ENCODE data around the gene PCYT1A. TPM values are rescaled to one million over a fixed set of nuclear protein-coding genes. Genes with fewer than 3 reads are reported as not detected.

PCYT1A gene
- total RNA-seq, result 10 to 100 TPM; 42.5 to 67.4 TPM
- 10 to 100 TPM; 21.2 to 42.8 TPM for polyA plus RNA-seq
- long read RNA-seq, donor 1, transcript PCYT1A-206 (9 exons, 1,482 nt), result major isoform, 9 of 35 reads
- long read RNA-seq, donor 1, partial matches to known transcripts, result 23 of 35 reads
- long read RNA-seq, donor 1, other reads (novel, unspliced or antisense), result 0 of 35 reads
- long read RNA-seq, donor 2, partial matches to known transcripts, result 0 of 4 reads
- long read RNA-seq, donor 2, other reads (novel, unspliced or antisense), result 0 of 4 reads
- long read RNA-seq, donor 3, partial matches to known transcripts, result 0 of 3 reads
- long read RNA-seq, donor 3, other reads (novel, unspliced or antisense), result 0 of 3 reads
- long read RNA-seq, donor 4, partial matches to known transcripts, result 0 of 3 reads
- long read RNA-seq, donor 4, other reads (novel, unspliced or antisense), result 0 of 3 reads
- long read RNA-seq, donor 5, transcript PCYT1A-206 (9 exons, 1,482 nt), result major isoform, 6 of 10 reads
- long read RNA-seq, donor 5, partial matches to known transcripts, result 0 of 10 reads
- long read RNA-seq, donor 5, other reads (novel, unspliced or antisense), result 0 of 10 reads

DNA sequence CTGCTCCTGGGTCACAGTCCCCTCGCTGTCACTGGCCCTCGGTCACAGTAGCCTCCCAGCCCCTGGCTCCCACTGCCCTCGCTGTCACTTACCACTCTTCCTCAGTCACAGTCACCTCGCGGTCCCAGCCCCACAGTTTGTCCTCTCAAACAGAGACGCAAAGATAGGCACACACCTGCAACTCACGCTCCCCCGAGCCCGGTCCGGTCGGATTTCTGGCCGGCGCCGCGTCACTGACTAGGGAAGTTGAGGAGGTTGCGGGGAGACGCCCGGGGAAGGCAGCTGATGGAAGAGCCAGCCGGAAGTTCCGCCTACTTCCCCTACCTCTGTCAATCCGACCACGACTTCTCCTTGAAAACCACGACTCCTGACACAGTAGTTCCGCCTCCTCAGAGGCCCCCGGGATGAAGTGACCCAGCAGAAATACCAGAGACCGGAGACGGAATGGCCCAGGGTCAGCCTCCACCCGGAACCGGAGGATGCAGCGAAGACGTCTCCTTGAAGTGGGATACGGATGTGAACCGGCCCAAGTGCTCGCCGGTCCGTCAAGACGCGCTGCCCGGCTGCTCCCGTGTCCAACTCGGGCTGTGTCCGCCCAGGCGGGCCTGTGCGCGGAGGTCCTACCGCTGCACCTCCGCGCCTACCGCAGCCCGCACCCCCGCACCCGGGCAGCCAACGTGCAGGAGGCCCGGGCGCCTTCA, at the start of gene PCYT1A:
TSS of gene PCYT1A (minus strand) at position 287 of the 701 bp plus-strand sequence. CDS start 17,195 bp downstream, outside the sequence.
- Histone ChIP-seq H3K27me3 (ENCODE audit: control insufficient read depth in 3 of 3, insufficient read depth in 3 of 3, low read length in 2 of 3) (no peaks in the 10 kb centered on the region), H3K27ac (ENCODE audit: low read depth in 1 of 2, low read length in 1 of 2) (peak within 1 kb of the TSS; percentile 97 to 99), H3K4me1 (ENCODE audit: control insufficient read depth in 5 of 5, insufficient read depth in 5 of 5, low read length in 5 of 5) (peaks cover 0 to 22% (median 12%) of the 10 kb centered on the region in 5 donors), H3K36me3 (ENCODE audit: control insufficient read depth in 4 of 4, insufficient read depth in 4 of 4, low read length in 4 of 4) (peaks cover 0 to 5% (median 0%) of the 10 kb centered on the region in 4 donors), H3K9me3 (ENCODE audit: control insufficient read depth in 4 of 4, insufficient read depth in 3 of 4, low read length in 3 of 4) (no peaks in the 10 kb centered on the region), H3K4me3 (peak within 1 kb of the TSS; percentile 94), H3K9ac (ENCODE audit: insufficient read depth in 1 of 2, low read length in 2 of 2) (peak within 1 kb of the TSS; percentile 93 to 96)
- DNase-seq (peak; percentile 93 to 98 (median 95)), ATAC-seq (ENCODE audit: insufficient read depth, low FRiP score) (peak; percentile 97)
- TF ChIP-seq, protein P1, sequence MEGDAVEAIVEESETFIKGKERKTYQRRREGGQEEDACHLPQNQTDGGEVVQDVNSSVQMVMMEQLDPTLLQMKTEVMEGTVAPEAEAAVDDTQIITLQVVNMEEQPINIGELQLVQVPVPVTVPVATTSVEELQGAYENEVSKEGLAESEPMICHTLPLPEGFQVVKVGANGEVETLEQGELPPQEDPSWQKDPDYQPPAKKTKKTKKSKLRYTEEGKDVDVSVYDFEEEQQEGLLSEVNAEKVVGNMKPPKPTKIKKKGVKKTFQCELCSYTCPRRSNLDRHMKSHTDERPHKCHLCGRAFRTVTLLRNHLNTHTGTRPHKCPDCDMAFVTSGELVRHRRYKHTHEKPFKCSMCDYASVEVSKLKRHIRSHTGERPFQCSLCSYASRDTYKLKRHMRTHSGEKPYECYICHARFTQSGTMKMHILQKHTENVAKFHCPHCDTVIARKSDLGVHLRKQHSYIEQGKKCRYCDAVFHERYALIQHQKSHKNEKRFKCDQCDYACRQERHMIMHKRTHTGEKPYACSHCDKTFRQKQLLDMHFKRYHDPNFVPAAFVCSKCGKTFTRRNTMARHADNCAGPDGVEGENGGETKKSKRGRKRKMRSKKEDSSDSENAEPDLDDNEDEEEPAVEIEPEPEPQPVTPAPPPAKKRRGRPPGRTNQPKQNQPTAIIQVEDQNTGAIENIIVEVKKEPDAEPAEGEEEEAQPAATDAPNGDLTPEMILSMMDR (IDR thresholded peaks at IDR 0.05; ENCODE audit: control extremely low read depth, extremely low read depth), result no peak
- 0% methylated on average over 55 of the region's 55 CpGs for WGBS, 2 donors

DNA sequence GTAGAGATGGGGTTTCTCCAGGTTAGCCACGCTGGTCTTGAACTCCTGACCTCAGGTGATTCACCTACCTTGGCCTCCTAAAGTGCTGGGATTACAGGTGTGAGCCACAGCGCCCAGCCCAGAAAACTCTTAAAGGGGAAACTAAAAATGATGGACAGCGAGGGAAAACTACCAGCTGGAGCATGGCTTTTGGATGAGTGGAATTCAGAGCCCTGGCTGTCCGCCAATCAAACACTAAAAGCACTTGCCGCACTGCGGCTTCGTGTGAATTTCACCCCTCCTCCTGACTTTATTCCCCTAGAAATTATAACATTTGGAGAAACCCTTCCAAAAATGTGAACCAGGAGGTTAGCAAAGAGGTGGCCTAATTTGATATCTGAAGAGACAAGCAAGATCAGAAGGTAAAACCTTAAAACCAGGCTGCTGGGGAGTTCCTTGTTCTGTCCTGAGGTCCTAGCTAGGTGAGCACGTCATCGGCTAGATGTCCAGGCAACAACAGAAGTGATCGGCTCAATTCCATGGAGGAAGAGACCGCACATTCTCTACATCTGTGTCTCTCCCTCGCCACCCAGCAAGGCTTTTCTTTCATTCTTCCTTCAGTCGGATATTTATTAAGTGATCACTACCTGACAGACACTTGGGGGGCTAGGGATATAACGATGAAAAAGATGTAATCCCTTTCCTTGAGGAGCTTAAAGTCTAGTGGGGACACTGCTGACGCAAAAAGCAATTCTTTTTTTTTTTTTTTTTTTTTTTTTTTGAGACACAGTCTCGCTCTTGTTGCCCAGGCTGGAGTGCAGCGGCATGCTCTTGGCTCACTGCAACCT, 49.0 kb upstream of the PCYT1A start:
- WGBS, 2 donors, result 77 to 84% methylated on average over 17 of the region's 17 CpGs
- Histone ChIP-seq H3K36me3 (ENCODE audit: control insufficient read depth in 4 of 4, insufficient read depth in 4 of 4, low read length in 4 of 4) (no peaks in the 10 kb centered on the region), H3K27ac (ENCODE audit: low read depth in 1 of 2, low read length in 1 of 2) (no peak overlapping the region), H3K9me3 (ENCODE audit: control insufficient read depth in 4 of 4, insufficient read depth in 3 of 4, low read length in 3 of 4) (peaks cover 0 to 4% (median 1%) of the 10 kb centered on the region in 4 donors), H3K9ac (ENCODE audit: insufficient read depth in 1 of 2, low read length in 2 of 2) (no peak overlapping the region), H3K27me3 (ENCODE audit: control insufficient read depth in 3 of 3, insufficient read depth in 3 of 3, low read length in 2 of 3) (no peaks in the 10 kb centered on the region), H3K4me1 (ENCODE audit: control insufficient read depth in 5 of 5, insufficient read depth in 5 of 5, low read length in 5 of 5) (no peaks in the 10 kb centered on the region), H3K4me3 (no peak overlapping the region)
- TF ChIP-seq, protein P1 (IDR thresholded peaks at IDR 0.05; ENCODE audit: control extremely low read depth, extremely low read depth), result no peak
- DNase-seq, result no peak
- no peak for ATAC-seq (ENCODE audit: insufficient read depth, low FRiP score)

DNA sequence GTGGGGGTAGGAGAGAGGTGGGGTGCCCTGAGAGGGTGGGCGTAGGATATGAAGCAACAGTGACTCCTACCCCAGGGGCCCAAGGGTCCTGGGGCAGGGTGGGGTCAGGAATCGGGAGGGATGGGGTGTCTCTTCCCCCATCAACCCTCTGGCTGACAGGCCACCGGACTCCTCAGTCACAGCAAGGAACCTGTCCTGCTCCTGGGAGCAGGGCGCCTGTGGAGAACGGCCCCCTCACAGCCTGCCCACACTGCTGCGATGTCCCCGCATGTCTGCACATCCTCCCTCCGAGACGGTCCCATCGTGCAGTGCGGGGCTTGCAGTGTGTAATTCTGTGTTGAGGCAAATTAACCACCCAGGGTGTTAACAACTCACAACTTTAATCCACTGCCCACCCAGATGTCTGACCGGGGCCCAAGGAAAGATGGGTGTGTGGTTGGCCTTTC, 48.0 kb upstream of the PCYT1A start:
- 75 to 87% methylated on average over 11 to 12 of the region's 12 CpGs for WGBS, 2 donors
- no peaks in the 10 kb centered on the region for H3K36me3 ChIP-seq (ENCODE audit: control insufficient read depth in 4 of 4, insufficient read depth in 4 of 4, low read length in 4 of 4)
- H3K9ac ChIP-seq (ENCODE audit: insufficient read depth in 1 of 2, low read length in 2 of 2), result no peak overlapping the region
- H3K4me3 ChIP-seq, result no peak overlapping the region
- peaks cover 0 to 4% (median 1%) of the 10 kb centered on the region in 4 donors for H3K9me3 ChIP-seq (ENCODE audit: control insufficient read depth in 4 of 4, insufficient read depth in 3 of 4, low read length in 3 of 4)
- no peak overlapping the region for H3K27ac ChIP-seq (ENCODE audit: low read depth in 1 of 2, low read length in 1 of 2)
- no peaks in the 10 kb centered on the region for H3K4me1 ChIP-seq (ENCODE audit: control insufficient read depth in 5 of 5, insufficient read depth in 5 of 5, low read length in 5 of 5)
- H3K27me3 ChIP-seq (ENCODE audit: control insufficient read depth in 3 of 3, insufficient read depth in 3 of 3, low read length in 2 of 3), result no peaks in the 10 kb centered on the region
- DNase-seq (no peak), ATAC-seq (ENCODE audit: insufficient read depth, low FRiP score) (no peak)
- TF ChIP-seq, protein P1 (IDR thresholded peaks at IDR 0.05; ENCODE audit: control extremely low read depth, extremely low read depth), result no peak

Data from lung (tissue), 16 donors.